Iris pigment epithelial cell (primary cell): Measurements from ENCODE around the gene ITGA1.

ENCODE experiments used
- DNase-seq: peaks from one replicate; pipeline ENCODE4 v3.0.0-alpha.2; 2011; ENCODE audit warnings: low read depth

Gene ITGA1

GRCh38 chr5:52772668-52773067 lies 15.0 kb upstream of the ITGA1 start:
- no peak for DNase-seq

- DNase-seq: no peak
These were observed 14.4 kb upstream of the ITGA1 start for GRCh38 chr5:52773342-52773741.

- DNase-seq: no peak
These were observed 13.7 kb upstream of the ITGA1 start for GRCh38 chr5:52774005-52774410.

GRCh38 chr5:52776116-52776515 lies 11.6 kb upstream of the ITGA1 start:
- DNase-seq: no peak

DNA sequence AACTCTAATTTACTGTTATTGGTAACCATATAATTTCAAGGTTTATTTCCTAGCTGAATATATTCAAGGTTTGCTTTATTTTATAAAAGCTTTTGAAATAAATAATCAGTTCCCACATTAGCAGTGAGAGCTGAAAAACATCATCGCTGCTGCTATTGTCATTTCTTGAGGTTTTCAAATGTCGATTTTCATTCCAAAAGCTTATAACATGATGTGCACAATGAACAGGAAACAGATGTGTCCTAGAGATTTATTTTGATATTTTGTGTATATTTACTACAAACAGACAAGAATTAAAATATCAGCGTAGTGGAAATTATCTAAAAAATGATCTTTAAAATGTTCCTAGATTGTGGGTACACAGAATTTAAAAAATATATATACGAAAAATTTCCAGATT lies 10.5 kb upstream of the ITGA1 start:
- DNase-seq: no peak

DNA sequence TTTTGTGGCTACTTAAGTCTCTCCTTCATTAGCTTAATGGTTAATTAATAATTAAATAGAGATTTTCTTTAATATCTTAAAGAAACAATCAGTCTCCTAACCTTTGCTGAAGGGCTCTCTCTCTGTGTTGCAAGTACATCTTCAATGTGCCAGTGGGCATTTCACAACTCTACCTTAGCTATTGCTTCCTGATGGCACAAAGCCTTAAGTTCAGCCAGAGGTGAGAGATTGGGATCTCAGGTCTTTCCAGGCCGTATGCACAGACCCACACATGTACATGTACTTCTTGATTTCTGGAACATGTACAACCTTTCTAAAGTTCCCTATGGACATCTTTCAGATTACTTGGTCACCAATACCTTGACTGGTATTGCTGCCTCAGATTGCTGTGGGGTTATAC lies 8.9 kb upstream of the ITGA1 start:
- DNase-seq: no peak

GRCh38 chr5:52779213-52779612 lies 8.5 kb upstream of the ITGA1 start:
- no peak for DNase-seq

- DNase-seq: no peak
These were observed 4.3 kb upstream of the ITGA1 start for GRCh38 chr5:52783226-52783959.

- peak; percentile 72 for DNase-seq
These were observed 3.0 kb upstream of the ITGA1 start for GRCh38 chr5:52784737-52785136.

- DNase-seq: no peak
These were observed 1.3 kb upstream of the ITGA1 start for GRCh38 chr5:52786391-52786790.

- DNase-seq: no peak
These were observed 642 bp upstream of the ITGA1 start for GRCh38 chr5:52786949-52787599.

GRCh38 chr5:52788505-52788821 lies 747 bp downstream of the ITGA1 start:
- no peak for DNase-seq

GRCh38 chr5:52789378-52789777 lies 1.7 kb downstream of the ITGA1 start:
- no peak for DNase-seq

DNA sequence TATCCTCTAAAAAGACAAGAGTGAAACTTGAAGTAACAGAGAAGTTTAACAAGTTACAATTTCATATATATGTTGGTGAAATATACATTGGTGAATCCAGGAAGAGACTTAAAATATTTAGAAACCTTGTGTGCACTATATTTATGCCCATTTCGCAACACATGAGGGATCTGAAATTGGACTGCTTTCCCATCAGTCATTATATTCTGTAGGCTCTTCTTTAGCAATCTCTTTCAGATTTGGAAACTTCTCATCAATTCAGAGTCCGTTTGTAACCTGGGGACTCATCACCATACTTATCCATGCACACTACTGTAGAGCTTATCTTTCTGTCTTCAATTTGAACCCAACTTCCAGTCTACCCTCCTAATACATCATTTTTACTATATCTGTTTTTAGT lies 2.1 kb downstream of the ITGA1 start:
- no peak for DNase-seq

DNA sequence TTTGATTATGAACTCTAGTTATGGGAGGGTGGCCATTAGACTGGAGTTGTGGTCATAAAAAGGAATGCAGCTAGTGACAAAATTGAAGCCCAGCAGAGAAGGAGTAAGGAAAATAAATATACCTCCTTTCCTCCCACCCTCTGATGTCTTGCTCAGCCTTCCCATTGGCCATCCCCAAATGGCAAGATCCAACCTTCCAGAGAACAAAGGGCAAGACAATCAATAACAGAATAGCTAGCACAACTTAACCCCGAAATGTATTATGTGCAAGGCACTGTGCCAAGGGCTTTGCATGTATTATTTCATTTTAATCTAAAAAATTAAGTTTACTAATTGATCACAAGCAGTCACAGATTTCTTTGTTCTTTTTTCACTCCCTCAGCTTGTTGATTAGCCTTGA lies 3.6 kb downstream of the ITGA1 start:
- no peak for DNase-seq

DNA sequence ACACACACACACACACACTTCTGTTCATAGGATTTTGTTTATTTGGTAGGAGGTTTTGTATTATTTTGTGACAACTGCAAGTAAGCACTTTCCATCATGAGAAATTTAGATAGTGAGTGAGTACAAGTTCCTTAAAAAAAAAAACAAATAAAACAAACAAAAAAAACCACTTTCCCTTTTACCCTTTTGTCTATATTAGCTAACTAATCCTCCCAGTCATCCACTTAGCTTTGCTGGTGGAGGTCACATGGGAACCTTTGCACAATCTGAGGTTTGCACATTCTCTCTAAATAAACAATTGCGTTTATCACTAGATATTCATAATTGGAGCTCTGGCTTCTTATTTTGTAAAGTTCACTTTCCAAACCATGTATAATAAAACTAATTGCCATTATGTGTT lies 6.8 kb downstream of the ITGA1 start:
- DNase-seq: peak; percentile 88

- DNase-seq: no peak
These were observed 8.3 kb downstream of the ITGA1 start for GRCh38 chr5:52796031-52796430.

DNA sequence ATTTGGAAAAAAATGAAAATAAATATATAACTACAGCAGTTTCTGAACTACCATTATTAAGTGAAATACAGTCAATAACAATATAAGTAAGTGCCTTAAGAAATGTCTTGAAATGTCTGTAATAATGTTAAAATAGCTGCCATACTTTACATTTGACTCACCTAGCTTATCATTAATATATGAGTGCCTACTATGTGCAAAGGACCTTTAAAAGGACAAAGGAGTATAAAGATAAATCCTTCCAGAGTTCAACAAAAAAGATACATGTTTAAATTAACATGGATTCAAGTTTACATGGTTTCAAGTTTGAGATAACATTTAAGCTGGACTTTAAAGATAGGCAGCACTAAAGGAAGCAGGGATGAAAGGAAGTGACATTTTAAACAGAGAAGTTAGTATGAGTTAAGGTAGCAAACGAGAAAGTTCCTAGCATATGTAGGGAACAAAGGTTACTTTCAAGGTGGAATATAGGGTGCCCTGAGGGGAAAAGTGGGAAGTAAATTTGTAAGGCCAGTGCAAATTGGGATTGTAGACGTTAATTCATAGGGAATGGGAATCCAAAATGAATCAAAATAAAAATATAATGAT lies 8.9 kb downstream of the ITGA1 start:
- DNase-seq: no peak

DNA sequence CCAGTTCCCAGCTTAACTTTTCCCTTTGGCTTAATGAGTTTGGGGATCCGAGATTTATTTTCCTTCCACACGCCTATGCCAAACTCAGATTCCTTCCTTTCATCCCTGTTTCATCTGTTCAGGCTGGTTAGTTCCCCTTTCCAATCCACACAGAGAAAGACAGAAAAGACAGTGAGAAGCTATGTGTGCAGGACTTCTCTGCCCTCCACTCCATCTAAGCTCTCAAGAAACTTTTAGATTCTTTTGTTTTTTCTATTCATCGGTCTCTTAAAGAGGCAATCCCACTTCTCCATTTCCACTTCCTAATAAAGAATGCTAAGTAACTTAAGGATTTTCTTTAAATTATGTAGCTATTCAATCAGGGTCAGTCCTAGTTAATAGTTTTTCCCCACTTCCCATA lies 11.2 kb downstream of the ITGA1 start:
- no peak for DNase-seq

GRCh38 chr5:52799358-52799982 lies 11.8 kb downstream of the ITGA1 start:
- peak; percentile 83 for DNase-seq

GRCh38 chr5:52799983-52800393 lies 12.3 kb downstream of the ITGA1 start:
- DNase-seq: peak; percentile 94

DNA sequence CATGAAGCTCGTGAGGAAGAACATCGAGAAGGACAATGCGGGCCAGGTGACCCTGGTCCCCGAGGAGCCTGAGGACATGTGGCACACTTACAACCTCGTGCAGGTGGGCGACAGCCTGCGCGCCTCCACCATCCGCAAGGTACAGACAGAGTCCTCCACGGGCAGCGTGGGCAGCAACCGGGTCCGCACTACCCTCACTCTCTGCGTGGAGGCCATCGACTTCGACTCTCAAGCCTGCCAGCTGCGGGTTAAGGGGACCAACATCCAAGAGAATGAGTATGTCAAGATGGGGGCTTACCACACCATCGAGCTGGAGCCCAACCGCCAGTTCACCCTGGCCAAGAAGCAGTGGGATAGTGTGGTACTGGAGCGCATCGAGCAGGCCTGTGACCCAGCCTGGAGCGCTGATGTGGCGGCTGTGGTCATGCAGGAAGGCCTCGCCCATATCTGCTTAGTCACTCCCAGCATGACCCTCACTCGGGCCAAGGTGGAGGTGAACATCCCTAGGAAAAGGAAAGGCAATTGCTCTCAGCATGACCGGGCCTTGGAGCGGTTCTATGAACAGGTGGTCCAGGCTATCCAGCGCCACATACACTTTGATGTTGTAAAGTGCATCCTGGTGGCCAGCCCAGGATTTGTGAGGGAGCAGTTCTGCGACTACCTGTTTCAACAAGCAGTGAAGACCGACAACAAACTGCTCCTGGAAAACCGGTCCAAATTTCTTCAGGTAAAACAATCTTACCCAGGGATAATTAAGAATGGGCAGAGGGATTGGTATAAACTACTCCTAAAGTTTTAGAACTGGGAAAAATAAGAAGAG lies 12.9 kb downstream of the ITGA1 start:
- DNase-seq: peak; percentile 88
